Vagina (tissue), 2 donors: ENCODE results near the gene ITGB4. TPM values are rescaled to one million over a fixed set of nuclear protein-coding genes. Genes with fewer than 3 reads are reported as not detected.
"Not testable (repeated sequence)": the region's sequence is repeated elsewhere in the genome, so short reads cannot be mapped to it uniquely, and the experiment has no call there.

Experiments
- DNase-seq, 2 donors: peaks; one replicate each; pipeline ENCODE4 v3.0.0-alpha.2; 2017; ENCODE audit errors: extremely low spot score in 2 of 2
- H3K27ac ChIP-seq: fragments of 200-600 bp; sonication (generic); one replicate; pipeline ENCODE4 v1.5.1; 2019
- H3K27me3 ChIP-seq: fragments of 200-600 bp; sonication (generic); one replicate; pipeline ENCODE4 v1.5.1; 2019
- H3K36me3 ChIP-seq, 2 donors: fragments of 200-600 bp; sonication (generic); one replicate each; pipeline ENCODE4 v1.5.1; 2017 to 2019
- H3K4me1 ChIP-seq: fragments of 200-600 bp; sonication (generic); one replicate; pipeline ENCODE4 v1.5.1; 2019
- H3K4me3 ChIP-seq, 2 donors: fragments of 200-600 bp; sonication (generic); 1 replicate in 1 of 2; 2 replicates in 1 of 2; pipeline ENCODE4 v1.5.1; 2016 to 2019
- H3K9me3 ChIP-seq: fragments of 200-600 bp; sonication (generic); one replicate; pipeline ENCODE4 v1.5.1; 2019
- POLR2A ChIP-seq, 2 donors: fragments of 450-650 bp; IDR thresholded peaks; one replicate each; pipeline ENCODE4 v1.6.1; 2017; ENCODE audit warnings: antibody characterized with exemption in 2 of 2, mild to moderate bottlenecking in 2 of 2, moderate library complexity in 2 of 2
- POLR2AphosphoS5 ChIP-seq, 2 donors: sonication (generic); formaldehyde crosslinking; IDR thresholded peaks; one replicate each; pipeline ENCODE4 v1.9.0; 2017; ENCODE audit warnings: antibody characterized with exemption in 2 of 2, mild to moderate bottlenecking in 2 of 2, low read depth in 1 of 2; ENCODE audit not compliant: insufficient read depth in 1 of 2
- intact Hi-C: fragments of 100-400 bp; cut with DNase I; formaldehyde crosslinking; loops from one replicate; pipeline ENCODE4 v1.15.1; 2023
- total RNA-seq: library from RNA; depleted of rRNA; stranded (reverse); fragments of >200 nt; gene quantifications from one replicate; pipeline ENCODE4 v1.2.3, GENCODE V29; 2016
- TF ChIP-seq, protein P1 (sequence below), 3 experiments: fragments of 450-650 bp in 2 of 3; fragments of 200-600 bp in 1 of 3; sonication (generic) in 1 of 3; IDR thresholded peaks; one replicate each; pipeline ENCODE4 v1.5.1; 2017 to 2019; ENCODE audit warnings: antibody characterized with exemption in 3 of 3, mild to moderate bottlenecking in 2 of 3, moderate library complexity in 2 of 3

Gene ITGB4
- total RNA-seq, 1 donor from 2014 or later, result 169 TPM

DNA sequence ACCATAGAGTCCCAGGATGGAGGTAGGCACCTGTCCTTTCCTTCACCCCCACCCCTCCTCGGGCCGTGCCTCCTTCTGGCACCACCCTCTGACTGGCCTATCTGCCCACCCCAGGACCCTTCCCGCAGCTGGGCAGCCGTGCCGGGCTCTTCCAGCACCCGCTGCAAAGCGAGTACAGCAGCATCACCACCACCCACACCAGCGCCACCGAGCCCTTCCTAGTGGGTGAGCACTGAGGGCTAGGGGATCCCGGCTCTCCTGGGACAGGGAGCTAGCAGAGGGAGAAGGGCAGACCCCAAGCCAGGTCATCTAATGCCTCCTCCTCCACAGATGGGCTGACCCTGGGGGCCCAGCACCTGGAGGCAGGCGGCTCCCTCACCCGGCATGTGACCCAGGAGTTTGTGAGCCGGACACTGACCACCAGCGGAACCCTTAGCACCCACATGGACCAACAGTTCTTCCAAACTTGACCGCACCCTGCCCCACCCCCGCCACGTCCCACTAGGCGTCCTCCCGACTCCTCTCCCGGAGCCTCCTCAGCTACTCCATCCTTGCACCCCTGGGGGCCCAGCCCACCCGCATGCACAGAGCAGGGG lies 35.9 kb downstream of the ITGB4 start:
- TF ChIP-seq, protein P1, sequence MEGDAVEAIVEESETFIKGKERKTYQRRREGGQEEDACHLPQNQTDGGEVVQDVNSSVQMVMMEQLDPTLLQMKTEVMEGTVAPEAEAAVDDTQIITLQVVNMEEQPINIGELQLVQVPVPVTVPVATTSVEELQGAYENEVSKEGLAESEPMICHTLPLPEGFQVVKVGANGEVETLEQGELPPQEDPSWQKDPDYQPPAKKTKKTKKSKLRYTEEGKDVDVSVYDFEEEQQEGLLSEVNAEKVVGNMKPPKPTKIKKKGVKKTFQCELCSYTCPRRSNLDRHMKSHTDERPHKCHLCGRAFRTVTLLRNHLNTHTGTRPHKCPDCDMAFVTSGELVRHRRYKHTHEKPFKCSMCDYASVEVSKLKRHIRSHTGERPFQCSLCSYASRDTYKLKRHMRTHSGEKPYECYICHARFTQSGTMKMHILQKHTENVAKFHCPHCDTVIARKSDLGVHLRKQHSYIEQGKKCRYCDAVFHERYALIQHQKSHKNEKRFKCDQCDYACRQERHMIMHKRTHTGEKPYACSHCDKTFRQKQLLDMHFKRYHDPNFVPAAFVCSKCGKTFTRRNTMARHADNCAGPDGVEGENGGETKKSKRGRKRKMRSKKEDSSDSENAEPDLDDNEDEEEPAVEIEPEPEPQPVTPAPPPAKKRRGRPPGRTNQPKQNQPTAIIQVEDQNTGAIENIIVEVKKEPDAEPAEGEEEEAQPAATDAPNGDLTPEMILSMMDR (IDR thresholded peaks at IDR 0.05), result no peak
- TF ChIP-seq POLR2A (IDR thresholded peaks at IDR 0.05) (no peak), POLR2AphosphoS5 (IDR thresholded peaks at IDR 0.05; ENCODE audit: insufficient read depth in 1 of 2, low read depth in 1 of 2) (no peak)
- Histone ChIP-seq H3K9me3 (no peaks in the 10 kb centered on the region), H3K4me3 (no peak overlapping the region), H3K27me3 (no peaks in the 10 kb centered on the region), H3K27ac (no peak overlapping the region), H3K36me3 (peaks cover 0 to 15% of the 10 kb centered on the region in 2 donors), H3K4me1 (peaks cover 19% of the 10 kb centered on the region)
- no peak for DNase-seq
- intact Hi-C loops, result no loop called here

DNA sequence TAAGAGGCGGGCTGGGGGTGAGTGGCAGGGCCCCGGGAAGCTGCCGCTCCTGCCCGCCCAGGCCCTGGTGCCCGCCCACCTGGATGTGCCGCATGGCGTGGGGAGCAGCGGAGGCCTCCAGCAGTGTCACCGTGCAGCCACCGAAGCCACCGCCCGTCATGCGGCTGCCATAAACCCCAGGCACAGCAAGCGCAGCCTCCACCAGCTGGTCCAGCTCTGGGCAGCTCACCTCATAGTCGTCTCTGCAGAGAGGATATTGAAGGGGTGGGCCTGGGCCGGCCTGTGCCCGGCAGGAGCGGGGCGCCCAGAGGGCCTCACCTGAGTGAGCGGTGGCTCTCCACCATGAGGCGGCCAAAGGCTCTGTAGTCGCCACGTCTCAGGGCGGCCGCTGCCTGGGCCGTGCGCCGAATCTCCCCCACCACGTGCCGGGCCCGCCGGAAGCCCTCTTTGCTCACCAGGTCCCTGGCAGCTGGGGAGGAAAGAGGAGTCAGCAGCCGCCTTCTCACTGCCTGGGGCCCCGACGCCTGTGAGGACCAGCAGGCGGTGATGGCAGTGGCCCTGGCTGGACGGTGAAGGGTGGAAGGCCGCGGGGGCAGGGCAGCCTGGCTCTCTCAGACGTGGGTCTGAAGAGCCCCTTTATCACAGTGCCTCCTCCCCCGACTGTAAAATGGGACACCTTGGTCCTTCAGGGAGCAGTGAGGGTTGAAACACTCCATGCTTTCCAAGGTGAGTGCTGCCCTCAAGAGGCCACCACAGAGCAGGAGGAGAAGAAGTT lies 37.1 kb downstream of the ITGB4 start:
- H3K27me3 ChIP-seq, result no peaks in the 10 kb centered on the region
- peaks cover 0 to 15% of the 10 kb centered on the region in 2 donors for H3K36me3 ChIP-seq
- no peaks in the 10 kb centered on the region for H3K9me3 ChIP-seq
- DNase-seq, result no peak
- no peak overlapping the region for H3K27ac ChIP-seq
- TF ChIP-seq POLR2A (IDR thresholded peaks at IDR 0.05) (no peak), POLR2AphosphoS5 (IDR thresholded peaks at IDR 0.05; ENCODE audit: insufficient read depth in 1 of 2, low read depth in 1 of 2) (no peak)
- TF ChIP-seq, protein P1 (IDR thresholded peaks at IDR 0.05), result no peak
- no peak overlapping the region for H3K4me3 ChIP-seq
- intact Hi-C loops, result no loop called here
- H3K4me1 ChIP-seq, result peaks cover 14% of the 10 kb centered on the region

DNA sequence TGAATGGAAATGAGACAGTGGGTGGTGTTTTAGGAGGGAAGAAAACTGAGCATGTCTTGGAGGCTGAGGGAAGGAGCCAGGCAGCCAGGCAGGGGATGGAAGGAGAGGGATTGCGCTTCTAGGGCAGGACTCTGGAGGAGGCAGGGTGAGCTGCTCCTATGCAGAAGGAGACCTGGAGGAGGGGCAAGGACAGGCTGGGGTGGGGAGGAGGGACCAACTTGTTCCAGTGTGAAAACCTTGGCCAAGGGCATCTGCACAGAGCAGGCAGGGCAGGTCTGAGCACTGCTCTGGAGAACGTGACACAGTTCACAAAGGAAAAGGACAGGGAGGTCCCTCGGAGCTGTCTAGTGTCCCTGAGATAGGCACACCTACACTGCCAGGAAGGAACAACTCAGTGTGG lies 38.2 kb downstream of the ITGB4 start:
- H3K4me3 ChIP-seq, result no peak overlapping the region
- H3K9me3 ChIP-seq, result no peaks in the 10 kb centered on the region
- intact Hi-C loops, result no loop called here
- TF ChIP-seq POLR2AphosphoS5 (IDR thresholded peaks at IDR 0.05; ENCODE audit: insufficient read depth in 1 of 2, low read depth in 1 of 2) (no peak), POLR2A (IDR thresholded peaks at IDR 0.05) (no peak)
- TF ChIP-seq, protein P1 (IDR thresholded peaks at IDR 0.05), result no peak
- no peaks in the 10 kb centered on the region for H3K27me3 ChIP-seq
- H3K27ac ChIP-seq, result no peak overlapping the region
- peaks cover 0 to 15% of the 10 kb centered on the region in 2 donors for H3K36me3 ChIP-seq
- H3K4me1 ChIP-seq, result peaks cover 18% of the 10 kb centered on the region
- DNase-seq, result no peak

DNA sequence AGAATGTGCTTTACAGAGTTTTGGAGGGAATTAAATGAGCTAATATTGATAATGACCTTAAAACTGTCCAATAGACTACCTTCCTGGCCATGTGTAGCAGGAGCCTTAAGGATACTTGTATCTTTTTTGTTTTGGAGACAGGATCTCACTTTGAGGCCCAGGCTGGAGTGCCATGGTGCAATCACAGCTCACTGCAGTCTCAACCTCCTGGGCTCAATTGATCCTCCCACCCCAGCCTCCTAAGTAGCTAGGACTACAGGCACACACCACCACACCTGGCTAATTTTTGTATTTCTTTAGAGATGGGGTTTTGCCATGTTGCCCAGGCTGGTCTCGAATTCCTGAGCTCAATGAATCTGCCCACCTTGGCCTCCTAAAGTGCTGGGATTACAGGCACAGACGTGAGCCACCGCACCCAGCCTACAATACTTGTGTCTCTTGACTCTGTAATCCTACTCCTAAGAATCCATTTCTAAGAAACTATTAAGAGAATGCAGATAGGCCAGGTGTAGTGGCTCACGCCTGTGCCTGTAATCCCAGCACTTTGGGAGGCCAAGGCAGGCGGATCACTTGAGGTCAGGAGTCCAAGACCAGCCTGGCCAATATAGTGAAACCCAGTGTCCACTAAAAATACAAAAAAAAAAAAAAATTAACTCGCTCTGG lies 38.9 kb downstream of the ITGB4 start:
- Histone ChIP-seq H3K4me1 (peaks cover 16% of the 10 kb centered on the region), H3K36me3 (peaks cover 0 to 15% of the 10 kb centered on the region in 2 donors)
- H3K27me3 ChIP-seq, H3K9me3 ChIP-seq, H3K4me3 ChIP-seq, DNase-seq, H3K27ac ChIP-seq: not testable (repeated sequence)
- intact Hi-C loops, result loop anchor here (10.0 kb wide), 1 partner anchor 115 kb away; the partner anchor contains the start of gene TRIM47

DNA sequence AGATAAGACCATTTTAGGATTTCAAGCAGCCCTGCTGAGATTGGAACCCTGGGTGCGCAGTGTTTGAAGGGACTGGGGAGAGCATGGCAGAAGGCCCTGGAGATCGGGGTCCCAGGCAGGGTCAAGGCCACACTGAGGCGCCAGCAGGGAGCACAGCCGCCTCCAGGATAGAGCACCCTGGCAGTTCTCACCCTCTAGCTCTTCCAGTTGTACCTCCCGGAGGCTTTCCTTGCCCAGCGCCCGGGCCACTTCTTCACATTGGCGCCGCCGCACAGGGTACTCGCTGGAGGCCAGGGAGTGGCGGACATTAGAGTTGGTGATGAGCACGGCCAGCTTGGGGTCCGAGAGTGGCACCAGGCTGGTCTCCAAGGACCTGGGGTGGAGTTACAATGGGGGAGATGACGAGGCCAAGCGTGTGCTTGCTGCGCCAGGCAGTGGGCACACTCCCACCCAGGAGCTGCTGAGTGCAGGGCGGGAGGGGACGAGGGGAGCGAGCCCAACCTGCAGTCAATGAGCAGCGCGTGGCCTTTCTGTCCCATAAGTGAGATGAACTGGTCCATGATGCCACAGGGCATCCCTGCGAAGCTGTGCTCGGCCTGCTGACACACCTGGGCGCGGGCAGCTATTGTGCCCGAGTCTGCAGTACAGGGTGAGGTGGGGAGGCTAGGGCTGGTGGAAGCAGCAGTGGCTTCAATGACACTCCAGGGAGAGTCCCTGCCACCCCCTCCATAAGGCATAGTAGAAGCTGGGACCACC lies 41.4 kb downstream of the ITGB4 start:
- no peak for DNase-seq

More for the DNA sequence above, 41.4 kb downstream of the ITGB4 start:
- H3K36me3 ChIP-seq, result peaks cover 0 to 8% of the 10 kb centered on the region in 2 donors
- intact Hi-C loops, result loop anchor here (10.0 kb wide), 1 partner anchor 112 kb away; the partner anchor contains the start of gene TRIM47
- no peak overlapping the region for H3K27ac ChIP-seq
- no peaks in the 10 kb centered on the region for H3K27me3 ChIP-seq
- H3K4me1 ChIP-seq, result peaks cover 20% of the 10 kb centered on the region
- TF ChIP-seq POLR2A (IDR thresholded peaks at IDR 0.05), result no peak
- no peak for TF ChIP-seq POLR2AphosphoS5 (IDR thresholded peaks at IDR 0.05; ENCODE audit: insufficient read depth in 1 of 2, low read depth in 1 of 2)
- TF ChIP-seq, protein P1 (IDR thresholded peaks at IDR 0.05), result no peak
- no peak overlapping the region for H3K4me3 ChIP-seq
- H3K9me3 ChIP-seq, result no peaks in the 10 kb centered on the region
